ENCODE data around the gene RHOV.

DNA sequence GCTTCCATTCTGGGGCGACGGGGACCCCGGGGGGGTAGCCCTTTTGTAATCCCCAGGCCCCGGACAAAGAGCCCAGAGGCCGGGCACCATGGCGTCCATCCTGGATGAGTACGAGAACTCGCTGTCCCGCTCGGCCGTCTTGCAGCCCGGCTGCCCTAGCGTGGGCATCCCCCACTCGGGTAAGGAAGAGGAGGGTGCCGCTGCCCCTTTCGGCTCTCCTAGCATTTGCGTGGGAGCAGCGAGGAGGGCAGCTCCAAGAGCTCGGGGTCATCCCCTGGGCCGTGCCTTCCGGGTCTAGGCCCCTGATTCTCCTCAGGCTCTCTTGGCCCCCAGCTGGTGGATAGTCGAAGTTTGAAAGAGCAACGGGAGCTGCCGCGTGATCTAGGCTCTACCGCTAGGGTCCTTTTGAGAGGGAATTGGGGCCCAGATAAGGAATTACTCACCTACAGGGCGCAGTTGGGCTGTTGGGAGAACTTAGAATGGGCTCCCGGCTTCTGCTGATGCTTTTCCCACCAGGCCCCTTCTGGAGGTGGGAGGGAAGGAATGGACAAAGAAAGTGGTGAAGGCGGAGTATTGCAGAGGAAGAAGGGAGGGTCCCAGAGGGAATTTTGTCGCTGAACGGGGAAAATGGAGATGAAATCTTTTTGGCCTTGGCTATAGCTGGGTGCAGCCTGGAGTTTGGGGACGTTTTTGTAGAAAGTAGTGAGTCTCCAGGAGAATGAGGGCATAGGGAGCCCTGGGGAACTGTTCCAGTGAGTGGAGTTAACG is 20.8 kb upstream of the RHOV start:
- no peak for TF ChIP-seq POLR2AphosphoS5 (IDR thresholded peaks at IDR 0.05; ENCODE audit: low read depth, low read length)
- TF ChIP-seq CTCF (IDR thresholded peaks at IDR 0.05): no peak
- no peak; the same call in 1 of the 2 replicates for TF ChIP-seq SIN3A (IDR thresholded peaks at IDR 0.05; ENCODE audit: borderline replicate concordance, insufficient read depth, low read depth, low read length)
- no peak for TF ChIP-seq TCF7L2 (IDR thresholded peaks at IDR 0.05; ENCODE audit: low read depth, low read length)
